Upper lobe of left lung (tissue), 4 donors: Measurements from ENCODE around the gene OPN1SW.

Experiments used
- EP300 ChIP-seq, 4 donors: sonication (generic); formaldehyde crosslinking; IDR thresholded peaks; one replicate each; pipeline ENCODE4 v1.5.1; 2017; ENCODE audit warnings: antibody characterized with exemption in 4 of 4, control low read depth in 2 of 4
- POLR2AphosphoS5 ChIP-seq, 2 donors: sonication (generic); formaldehyde crosslinking; IDR thresholded peaks; one replicate each; pipeline ENCODE4 v1.5.1; 2017; ENCODE audit warnings: antibody characterized with exemption in 2 of 2
- TF ChIP-seq, protein P1 (sequence below), 6 experiments: fragments of 450-650 bp in 4 of 6; fragments of 200-600 bp in 2 of 6; sonication (generic) in 2 of 6; IDR thresholded peaks; one replicate each; pipeline ENCODE4 v1.5.1; 2016 to 2019; ENCODE audit warnings: antibody characterized with exemption in 6 of 6

DNA sequence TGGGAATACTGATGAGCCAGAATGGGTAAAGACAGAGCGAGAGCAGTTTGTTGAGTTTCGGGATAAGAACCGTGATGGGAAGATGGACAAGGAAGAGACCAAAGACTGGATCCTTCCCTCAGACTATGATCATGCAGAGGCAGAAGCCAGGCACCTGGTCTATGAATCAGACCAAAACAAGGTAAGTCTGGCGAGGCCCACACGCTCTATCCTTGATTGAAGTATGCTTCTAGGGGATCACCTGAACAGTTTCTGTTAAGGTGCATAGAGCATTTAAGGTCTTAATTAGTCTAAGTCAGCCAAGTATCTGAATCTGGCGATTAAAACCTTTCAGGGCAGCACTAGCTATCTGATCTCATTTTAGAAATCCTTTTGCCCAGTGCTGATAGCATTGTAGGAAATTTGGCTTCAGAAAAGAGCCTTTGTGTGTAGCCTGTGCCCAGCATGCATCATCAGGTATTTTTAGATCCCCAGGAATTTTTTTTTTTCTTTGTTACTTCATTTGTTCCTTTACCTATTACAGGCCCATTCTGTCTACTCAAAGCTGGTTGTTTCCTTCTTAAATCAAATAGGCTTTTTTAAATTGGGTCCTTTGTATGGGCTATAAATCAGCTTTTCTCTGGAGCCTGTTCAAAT, 8.0 kb downstream of the OPN1SW start:
- TF ChIP-seq POLR2AphosphoS5 (IDR thresholded peaks at IDR 0.05) (no peak), EP300 (IDR thresholded peaks at IDR 0.05) (no peak)
- TF ChIP-seq, protein P1, sequence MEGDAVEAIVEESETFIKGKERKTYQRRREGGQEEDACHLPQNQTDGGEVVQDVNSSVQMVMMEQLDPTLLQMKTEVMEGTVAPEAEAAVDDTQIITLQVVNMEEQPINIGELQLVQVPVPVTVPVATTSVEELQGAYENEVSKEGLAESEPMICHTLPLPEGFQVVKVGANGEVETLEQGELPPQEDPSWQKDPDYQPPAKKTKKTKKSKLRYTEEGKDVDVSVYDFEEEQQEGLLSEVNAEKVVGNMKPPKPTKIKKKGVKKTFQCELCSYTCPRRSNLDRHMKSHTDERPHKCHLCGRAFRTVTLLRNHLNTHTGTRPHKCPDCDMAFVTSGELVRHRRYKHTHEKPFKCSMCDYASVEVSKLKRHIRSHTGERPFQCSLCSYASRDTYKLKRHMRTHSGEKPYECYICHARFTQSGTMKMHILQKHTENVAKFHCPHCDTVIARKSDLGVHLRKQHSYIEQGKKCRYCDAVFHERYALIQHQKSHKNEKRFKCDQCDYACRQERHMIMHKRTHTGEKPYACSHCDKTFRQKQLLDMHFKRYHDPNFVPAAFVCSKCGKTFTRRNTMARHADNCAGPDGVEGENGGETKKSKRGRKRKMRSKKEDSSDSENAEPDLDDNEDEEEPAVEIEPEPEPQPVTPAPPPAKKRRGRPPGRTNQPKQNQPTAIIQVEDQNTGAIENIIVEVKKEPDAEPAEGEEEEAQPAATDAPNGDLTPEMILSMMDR (IDR thresholded peaks at IDR 0.05), result no peak
